HG02970 (cell line): ENCODE measurements around the gene ZNF641.
"Not testable (repeated sequence)": the region's sequence is repeated elsewhere in the genome, so short reads cannot be mapped to it uniquely, and the experiment has no call there.

ENCODE experiments used
- ATAC-seq: cut with Tn5 transposase; IDR thresholded peaks from one replicate; pipeline ENCODE4 v1.9.1; 2021; ENCODE audit warnings: mild to moderate bottlenecking, moderate library complexity, moderate number of reproducible peaks; ENCODE audit not compliant: unreplicated experiment, low FRiP score

The ZNF641 gene

GRCh38 chr12:48336061-48336460, 14.7 kb downstream of the ZNF641 start:
- no peak for ATAC-seq

GRCh38 chr12:48334808-48335207, 15.9 kb downstream of the ZNF641 start:
- ATAC-seq = no peak

- not testable (repeated sequence) for ATAC-seq
Observed at GRCh38 chr12:48333680-48334079, 17.0 kb downstream of the ZNF641 start.

- ATAC-seq = no peak
Observed at GRCh38 chr12:48331399-48331798, 19.3 kb downstream of the ZNF641 start.

- no peak for ATAC-seq
Observed at GRCh38 chr12:48329199-48329939, 21.4 kb downstream of the ZNF641 start.

- no peak for ATAC-seq
Observed at GRCh38 chr12:48316491-48316890, 34.2 kb downstream of the ZNF641 start.

- ATAC-seq = no peak
Observed at GRCh38 chr12:48311313-48311712, 39.4 kb downstream of the ZNF641 start.

GRCh38 chr12:48307269-48307668, 43.5 kb downstream of the ZNF641 start:
- ATAC-seq = no peak

- no peak for ATAC-seq
Observed at GRCh38 chr12:48305190-48305589, 45.5 kb downstream of the ZNF641 start.

GRCh38 chr12:48302161-48302911, 48.4 kb downstream of the ZNF641 start:
- ATAC-seq = no peak

GRCh38 chr12:48300774-48301173, 49.9 kb downstream of the ZNF641 start:
- no peak for ATAC-seq

- ATAC-seq = no peak
Observed at GRCh38 chr12:48296586-48297282, 54.0 kb downstream of the ZNF641 start.

- ATAC-seq = no peak
Observed at GRCh38 chr12:48292040-48292439, 58.7 kb downstream of the ZNF641 start.

- ATAC-seq = no peak
Observed at GRCh38 chr12:48291511-48291910, 59.2 kb downstream of the ZNF641 start.

- ATAC-seq = no peak
Observed at GRCh38 chr12:48288387-48289268, 62.1 kb downstream of the ZNF641 start.
